ENCODE data around the gene PRDM7.

The PRDM7 gene

GRCh38 chr16:90033387-90033786 lies 43.7 kb downstream of the PRDM7 start:
- no peak for DNase-seq

DNA sequence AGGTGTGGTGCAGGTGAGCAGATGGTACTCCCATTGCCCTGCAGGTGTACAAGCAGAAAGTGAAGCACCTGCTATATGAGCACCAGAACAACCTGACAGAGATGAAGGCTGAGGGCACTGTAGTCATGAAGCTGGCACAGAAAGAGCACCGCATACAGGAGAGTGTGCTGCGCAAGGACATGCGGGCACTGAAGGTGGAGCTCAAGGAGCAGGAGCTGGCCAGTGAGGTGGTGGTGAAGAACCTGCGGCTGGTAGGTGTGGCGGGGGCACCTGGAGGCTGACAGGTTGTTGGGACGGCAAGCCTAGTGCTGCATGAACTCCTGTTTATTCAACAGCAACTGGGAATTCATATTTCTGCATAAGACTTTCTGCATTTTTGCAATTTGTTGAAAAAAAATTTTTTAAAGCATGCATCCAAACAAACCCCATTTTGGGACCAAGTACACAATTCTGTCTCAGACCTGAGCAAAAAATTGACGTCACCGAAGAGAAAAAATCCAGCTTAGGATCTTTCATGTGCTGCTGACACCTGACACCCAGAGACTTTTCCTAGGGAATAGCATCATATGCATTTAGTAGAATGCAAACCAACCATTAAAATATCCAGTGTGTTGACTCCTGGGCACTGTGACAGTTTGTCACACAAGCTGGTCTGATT lies 44.3 kb downstream of the PRDM7 start:
- DNase-seq: no peak

GRCh38 chr16:90031931-90032673 lies 45.0 kb downstream of the PRDM7 start:
- DNase-seq: no peak

DNA sequence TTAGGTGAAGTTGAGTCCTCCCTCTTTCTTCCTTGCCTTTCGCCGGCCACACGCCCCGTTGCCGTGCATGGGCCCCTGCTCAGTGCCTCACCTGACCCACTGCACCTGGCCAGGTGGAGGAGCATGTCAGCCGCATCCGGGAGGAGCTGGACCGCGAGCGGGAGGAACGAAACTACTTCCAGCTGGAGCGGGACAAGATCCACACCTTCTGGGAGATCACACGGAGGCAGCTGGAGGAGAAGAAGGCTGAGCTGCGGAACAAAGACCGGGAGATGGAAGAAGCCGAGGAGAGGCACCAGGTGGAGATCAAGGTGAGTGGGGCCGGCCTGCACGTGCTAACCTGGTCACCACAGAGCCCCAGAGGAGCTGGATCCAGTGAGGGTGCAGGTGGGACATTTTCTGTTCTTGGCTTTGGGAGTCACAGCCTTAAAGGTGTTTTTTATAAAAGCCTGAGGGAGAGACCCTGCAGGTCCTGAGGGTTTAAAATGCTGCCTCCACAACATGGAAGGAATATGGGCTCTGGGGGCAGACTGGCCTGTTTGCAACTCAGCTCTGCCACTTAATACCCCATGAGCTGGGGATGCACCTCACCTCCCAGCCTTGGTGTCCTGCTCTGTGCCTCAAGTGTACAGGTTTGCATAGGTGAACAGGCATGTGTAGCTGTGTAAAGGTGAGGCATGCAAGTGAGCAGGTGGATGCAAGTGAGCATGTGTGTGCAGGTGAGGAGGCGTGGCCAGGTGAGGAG lies 45.8 kb downstream of the PRDM7 start:
- no peak for DNase-seq

- no peak for DNase-seq
Observed at GRCh38 chr16:90028985-90029384, 48.1 kb downstream of the PRDM7 start.

DNA sequence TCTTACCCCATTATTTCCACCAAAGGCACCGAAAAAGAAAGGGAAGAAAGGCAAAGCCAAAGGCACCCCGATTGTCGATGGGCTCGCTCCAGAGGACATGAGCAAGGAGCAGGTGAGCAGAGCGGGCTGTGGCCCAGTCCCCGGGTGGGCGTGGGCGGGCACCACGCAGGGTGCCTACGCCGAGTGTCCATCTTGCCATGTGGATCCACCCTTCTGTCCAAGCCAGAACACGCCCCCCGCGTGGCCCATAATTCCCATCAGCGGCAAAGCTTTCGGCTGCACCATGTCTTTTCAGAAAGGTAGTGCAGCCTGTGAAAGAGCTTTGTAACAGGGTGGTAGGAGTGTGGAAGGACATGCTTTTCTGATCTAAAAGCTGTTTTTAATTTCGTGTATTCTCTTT lies 49.5 kb downstream of the PRDM7 start:
- no peak for DNase-seq

GRCh38 chr16:90026135-90026534 lies 51.0 kb downstream of the PRDM7 start:
- DNase-seq: no peak

DNA sequence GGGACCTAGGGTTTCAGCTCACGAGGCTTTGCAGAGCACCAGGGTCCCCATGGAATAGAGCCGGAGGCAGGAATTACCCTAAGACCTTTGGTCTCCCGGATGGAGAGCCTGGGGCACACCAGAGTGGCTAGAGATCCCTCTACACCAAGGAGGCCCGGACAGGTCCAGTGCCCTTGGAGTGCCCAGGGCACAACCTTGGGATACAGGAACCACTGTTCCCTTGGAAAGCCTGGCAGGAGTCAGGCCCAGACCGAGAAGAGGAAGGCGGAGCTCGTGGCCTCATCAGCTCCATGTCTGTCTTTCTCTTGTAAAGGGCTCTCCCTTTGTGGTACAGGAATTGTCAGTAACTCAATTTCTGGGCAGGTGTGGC lies 54.1 kb downstream of the PRDM7 start:
- DNase-seq: no peak

DNA sequence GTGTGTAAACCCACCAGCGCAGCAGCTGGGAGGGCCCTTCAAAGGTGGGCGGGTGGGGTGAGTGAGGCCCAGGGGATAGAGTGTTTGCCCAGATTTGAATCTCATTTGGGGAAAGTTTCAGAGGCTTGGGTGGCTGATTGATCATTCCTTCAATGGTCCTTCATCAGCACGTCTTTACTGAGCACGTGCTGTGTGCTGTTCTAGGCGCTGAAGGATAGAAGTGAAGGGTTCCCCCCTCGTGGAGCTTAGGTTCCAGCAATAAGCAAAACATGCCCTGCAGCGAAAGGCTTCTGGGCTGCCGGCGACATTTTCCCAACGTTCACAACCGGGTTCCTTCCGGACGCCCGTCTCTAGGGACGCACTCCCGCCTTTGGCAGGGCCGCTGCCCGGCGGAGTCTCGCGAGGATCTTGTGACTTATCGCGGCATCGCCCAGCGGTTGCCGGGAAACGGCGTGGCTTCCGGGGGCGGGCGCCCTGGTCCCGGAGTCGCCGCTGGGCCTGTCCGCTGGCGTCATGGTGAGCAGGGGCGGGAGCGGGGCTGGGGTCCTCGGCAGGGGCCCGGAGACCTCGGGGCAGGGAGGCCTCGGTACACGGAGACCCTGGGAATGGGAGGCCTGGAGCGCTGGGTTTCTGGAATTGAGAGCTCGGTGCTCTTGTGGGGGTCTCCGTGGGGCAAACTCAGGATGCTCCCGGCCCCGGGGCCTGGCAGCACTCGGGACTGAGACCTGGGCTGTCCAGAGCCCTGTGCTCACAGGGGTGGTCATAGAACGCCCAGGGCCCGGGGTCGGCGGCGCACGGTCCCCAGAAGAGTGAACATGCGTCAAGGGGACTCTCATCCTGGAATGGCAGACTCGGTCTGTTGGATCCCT lies 54.7 kb downstream of the PRDM7 start:
- peak; percentile 65 for DNase-seq

DNA sequence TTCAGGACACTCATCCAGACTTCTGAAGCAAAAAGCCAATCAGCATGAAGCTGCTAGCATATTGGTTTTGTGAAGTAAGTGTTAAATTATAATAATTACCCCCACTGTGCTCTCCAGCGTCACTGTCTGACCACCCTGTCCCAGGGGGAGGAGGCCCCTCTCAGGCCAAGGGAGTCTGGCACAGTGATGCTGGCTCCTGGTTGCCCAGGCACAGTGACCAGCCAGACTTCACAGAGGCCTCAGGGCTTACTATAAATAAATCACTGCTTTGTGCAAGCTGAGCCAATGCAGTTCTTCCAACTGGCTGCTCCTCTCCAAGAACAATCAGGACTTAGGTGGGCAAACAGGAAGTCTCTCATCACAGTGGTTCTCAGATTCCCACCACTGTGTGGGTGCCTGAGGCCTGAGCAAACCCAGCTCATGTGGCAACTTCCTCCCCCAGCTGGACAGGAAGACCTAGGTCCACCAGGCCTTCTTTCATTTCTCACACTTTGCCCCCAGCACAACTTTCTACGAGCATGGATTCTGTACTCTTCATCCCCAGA lies 56.2 kb downstream of the PRDM7 start:
- no peak for DNase-seq

- no peak for DNase-seq
Observed at GRCh38 chr16:90020260-90020837, 56.8 kb downstream of the PRDM7 start.

- peak; percentile 31 for DNase-seq
Observed at GRCh38 chr16:90019543-90020259, 57.4 kb downstream of the PRDM7 start.

GRCh38 chr16:90018652-90019542 lies 58.2 kb downstream of the PRDM7 start, which contains the start of gene DBNDD1:
Gene DBNDD1 (minus strand): TSS chr16:90019456. CDS start chr16:90019341, 115 bp downstream.
- no peak for DNase-seq

GRCh38 chr16:90018297-90018651 lies 58.9 kb downstream of the PRDM7 start:
- no peak for DNase-seq

GRCh38 chr16:90016339-90016950 lies 60.7 kb downstream of the PRDM7 start:
- DNase-seq: no peak

GRCh38 chr16:90015586-90016338 lies 61.4 kb downstream of the PRDM7 start:
- DNase-seq: no peak

- no peak for DNase-seq
Observed at GRCh38 chr16:90012991-90013745, 64.0 kb downstream of the PRDM7 start.

DNA sequence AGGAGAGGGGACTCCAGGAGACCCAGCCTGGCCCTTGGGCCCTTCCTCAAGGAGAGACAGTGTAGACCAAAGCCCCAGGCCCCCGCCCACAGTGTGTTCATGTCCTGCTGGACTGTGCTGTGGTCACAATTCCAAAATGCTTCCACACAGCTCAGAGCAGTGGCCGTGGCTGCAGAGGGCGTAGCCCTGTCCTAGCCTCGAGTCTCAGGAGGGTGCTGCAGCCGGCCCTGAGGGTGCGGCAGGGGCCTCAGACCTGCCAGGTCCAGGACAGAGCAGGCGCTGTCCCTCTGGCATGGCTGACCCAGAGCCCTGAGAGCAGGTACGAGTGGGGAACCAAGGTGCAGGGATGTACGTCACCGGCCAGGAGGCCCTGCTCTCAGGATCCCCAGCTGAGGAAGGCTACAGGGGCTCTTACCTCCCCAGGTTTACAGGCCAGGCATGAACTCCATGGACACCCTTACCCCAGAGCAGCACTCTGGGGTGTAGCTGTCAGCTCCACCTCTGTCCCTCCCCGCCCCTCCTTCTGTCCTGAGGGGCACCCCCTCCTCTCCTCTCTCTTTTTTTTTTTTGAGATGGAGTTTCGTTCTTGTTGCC lies 65.1 kb downstream of the PRDM7 start:
- no peak for DNase-seq
